ENCODE data around the gene INSRR.

INSRR gene

DNA sequence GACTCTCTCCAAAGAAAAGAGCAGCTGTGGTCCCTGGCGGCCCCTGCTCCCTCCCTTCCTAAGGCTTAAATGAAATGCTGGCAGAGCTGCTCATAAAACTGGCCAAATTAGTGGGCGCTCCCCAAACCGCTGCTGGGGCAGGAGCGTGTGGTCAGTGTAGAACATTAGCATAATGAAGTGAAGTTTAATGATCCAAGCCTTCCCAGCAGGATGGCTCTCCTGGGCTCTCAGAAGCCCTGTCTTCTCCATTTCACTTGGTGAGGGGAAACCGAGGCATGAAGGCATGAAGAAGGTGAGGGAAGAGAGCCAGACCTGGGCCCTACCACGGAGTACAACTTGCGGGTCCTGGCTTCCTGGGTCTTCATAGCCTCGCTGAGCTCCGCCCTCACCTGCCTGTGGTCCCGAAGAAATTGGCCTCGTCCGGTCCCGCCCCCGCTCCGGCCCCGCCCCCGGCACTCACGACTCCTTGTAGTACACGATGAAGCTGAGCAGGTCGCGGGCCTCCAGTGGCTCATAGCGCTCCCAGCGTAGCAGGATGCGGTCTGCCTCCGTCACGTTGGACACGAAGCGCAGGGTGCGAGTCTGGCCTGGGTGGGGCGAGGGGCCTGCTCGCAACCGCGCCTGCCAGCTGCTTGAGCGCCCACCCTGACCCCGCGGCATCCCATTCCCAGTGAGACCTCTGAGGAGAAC lies 10.3 kb downstream of the INSRR start:
- DNase-seq (ENCODE audit: low read depth) = peak; percentile 50

DNA sequence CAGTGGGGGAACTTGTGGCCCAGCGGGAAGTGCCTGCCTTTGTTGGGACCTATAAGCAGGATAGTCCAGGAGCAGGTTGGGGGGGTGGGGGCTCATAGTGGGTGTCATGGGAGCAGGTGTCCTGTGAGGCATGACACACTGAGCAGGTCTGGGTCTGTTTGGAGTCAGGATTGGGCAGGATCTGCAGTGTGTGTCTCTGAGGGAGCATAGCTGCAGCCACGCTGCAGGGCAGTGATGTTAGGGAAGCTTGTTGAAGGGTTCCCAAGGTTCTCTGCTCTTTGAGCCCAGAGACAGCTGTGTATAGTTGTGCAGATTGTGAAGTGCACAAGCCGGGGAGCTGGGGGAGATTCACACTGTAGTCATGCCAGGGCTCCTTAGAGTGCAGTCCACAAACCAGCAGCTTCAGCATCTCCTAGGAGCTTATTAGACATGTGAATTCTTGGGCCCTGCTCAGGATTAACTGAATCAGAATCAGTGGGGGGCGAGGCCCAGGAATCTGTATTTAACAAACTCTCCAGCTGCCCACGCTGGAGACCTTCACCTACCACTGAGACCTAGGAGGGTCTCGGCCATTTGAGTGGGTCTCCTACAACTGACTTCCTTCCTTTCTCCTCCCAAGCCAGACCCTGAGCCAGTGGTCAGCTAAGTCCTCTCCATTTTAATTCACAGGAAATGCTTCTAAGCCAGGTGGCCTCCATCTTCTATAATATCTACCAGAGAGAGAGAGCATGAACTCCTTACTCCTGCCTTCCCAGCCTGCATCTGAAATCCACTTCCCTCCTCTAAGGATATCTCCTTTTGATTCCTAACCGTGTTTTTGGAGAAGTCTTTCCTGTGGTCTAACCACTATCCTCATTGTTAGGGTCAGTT lies 11.1 kb downstream of the INSRR start:
- no peak for DNase-seq (ENCODE audit: low read depth)

DNA sequence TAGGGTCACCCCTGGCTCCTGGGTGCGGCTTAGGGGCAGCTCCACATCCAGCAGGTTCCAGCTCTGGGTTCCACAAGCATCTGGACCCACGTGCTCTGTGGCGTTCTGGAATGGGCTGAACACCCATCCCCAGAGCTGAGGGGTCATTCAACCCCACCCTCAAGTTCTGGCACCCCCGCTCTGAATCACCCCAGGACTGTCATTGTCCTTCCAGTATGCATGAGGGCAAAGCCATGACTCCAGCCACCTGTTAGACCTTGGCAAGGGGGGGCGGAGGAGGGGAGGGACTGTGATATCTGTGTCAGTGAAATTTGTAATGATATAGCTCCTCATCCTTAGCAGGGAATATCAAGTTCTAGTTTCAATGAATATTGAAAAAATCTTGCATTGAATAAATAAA lies 12.3 kb downstream of the INSRR start:
- no peak for DNase-seq (ENCODE audit: low read depth)

DNA sequence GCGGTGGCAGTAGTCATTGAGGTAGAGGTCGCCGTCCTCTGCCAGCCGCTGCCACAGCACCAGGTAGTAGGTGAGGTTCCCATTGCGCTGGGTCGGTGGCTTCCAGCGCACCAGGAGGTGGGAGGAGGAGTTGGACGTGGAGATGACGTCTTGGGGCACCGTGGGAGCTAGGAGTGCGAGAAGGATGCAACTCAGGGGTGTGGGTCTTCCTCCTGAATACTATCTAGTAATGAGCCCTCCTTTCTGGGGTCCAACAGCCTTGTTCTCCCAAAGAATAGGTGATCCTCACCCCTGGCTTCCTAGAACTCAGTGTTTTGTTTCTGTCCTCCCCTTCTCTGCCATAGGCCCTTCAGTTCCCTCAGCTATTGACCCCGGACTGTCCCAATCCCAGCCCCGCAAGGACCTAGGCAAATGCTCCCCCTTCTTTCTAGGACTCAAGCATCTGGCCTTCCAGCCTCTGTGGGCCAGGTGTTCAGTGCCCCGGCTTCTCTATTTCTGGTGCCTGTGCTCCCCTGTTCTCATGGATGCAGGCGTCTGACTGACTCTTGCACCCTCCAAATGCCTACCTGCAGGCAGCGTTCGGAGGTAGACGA lies 12.9 kb downstream of the INSRR start:
- no peak for DNase-seq (ENCODE audit: low read depth)

DNA sequence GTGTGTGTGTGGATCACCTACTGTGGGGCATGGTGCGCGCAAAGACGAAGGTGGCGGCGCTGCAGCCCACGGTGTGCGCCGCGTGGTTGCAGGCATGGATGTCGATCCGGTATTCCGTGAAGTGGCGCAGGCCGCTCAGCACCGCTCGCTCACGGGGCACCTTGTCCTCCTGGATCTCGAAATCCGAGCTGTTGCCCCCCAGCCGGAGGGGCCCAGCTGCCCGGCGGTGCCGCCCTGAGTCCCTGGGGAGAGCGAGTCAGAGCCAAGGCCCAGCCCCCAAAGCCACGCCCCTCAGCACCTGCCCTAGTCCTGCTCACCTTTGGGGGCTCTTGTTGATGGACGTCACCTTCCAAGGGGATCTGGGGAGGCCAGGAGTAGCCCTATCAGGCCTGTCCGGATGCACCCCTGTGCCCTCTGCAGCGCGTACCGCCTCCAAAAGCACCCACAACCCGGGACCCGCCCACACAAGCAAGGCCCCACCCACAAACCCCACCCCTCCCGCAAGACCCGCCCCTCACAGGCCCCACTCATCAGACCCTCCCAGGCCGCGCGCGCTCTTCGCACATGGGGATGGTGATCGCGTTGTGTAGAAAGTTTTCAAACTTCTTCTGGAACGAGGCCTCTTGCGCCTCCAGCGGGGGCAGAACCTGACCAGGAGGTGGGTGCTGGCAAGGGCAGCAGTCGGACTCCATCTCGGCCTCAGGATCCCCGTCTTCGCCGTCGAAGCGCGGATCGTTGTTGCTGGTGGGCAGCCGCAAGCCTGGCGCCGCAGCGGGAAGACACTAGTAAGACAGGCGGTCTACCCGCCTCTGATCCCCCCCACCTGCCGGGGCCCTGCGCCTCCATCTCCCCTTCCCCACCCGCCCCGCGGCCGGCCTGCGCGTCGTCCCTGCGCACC lies 13.6 kb downstream of the INSRR start:
- DNase-seq (ENCODE audit: low read depth) = no peak

DNA sequence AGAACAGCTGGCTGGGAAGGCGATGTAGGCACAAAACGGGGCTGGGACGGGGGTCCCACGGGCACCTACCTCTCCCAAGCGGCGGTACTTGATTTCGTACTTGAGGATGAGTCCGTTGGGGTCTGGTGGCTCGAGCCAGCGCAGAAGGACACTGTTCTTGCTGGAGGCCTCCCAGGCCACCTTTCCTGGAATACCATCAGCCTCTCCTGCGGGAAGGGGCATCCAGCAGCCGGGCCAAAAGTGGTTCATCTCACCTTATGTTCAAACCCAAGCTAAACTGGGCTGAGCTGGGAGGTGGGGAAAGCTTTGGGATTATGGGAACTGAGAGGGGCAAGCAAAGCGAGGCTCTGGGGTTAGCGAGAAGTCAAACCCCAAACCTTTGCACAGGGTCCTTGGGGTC lies 14.3 kb downstream of the INSRR start:
- no peak for DNase-seq (ENCODE audit: low read depth)

DNA sequence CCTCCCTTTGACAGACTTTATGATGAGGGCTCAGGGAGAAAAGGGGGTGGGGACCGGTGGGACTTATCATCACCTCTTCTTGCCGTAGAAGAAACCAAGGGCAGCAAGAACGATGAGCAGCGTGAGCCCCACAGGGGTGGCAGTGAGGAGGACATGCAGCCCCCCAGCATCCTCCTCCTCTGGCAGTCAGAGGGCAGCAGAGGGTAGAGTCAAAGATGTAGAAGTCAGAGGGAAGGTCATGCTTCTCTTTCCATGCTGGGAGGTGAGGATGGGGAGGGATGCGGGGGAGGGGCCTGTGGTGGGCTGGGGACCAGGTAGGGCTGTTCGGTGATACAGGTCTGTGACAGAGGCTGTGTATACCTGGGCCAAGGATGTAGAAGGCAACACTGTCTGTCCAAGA lies 14.8 kb downstream of the INSRR start:
- no peak for DNase-seq (ENCODE audit: low read depth)

DNA sequence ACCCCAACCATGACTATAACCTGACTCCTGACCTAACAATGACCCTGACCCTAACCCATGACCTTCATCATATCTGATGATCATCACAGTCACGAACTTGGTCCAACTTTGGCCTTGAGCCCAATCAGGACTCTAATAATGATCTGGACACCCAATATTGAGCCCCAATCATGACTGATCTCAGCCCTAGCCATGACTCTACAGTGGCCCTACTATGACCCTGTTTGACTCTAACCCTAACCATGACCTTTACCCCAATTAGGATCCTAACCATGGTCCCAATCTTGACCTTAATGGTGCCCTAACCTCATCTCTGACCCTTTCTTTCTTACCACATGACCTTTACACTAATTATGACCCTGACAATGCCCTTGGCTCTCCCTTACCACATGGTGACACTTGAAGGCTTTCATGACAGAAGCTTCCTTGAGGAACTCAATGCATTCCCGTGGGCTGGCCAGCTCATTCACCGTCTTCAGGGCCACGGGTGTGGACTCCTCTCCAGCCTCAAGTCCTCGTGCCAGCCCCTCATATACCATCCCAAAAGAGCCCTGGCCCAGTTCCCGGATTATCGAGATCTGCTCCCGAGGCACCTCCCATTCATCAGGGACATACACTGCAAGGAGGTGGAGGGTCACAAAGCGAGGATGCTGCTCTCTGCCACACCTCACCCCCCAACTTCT lies 16.2 kb downstream of the INSRR start:
- no peak for DNase-seq (ENCODE audit: low read depth)

DNA sequence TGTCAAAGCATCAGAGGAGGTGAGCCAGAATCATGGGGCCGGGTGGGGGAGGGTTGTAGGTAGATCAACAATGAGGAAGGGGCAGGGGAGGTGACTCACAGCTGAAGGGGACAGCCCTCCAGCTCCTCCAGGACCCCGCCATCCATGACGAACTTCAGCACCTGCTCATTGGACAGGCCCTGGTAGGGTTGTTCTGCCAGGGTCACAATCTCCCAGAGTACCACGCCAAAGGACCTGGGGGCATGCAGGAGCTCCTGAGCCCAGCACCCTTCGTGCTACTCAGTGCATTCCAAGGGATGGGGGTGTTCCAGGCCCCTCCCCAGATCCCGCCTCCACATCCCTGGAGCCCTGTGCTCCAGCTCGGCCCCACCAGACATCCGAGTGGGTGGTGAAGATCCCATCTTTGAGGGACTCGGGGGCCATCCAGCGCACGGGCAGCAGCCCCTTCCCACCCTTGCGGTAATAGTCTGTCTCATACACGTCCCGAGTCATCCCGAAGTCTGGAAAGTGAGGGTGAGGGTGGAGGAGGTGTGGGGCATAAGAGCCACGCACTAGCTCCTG lies 17.5 kb downstream of the INSRR start:
- no peak for DNase-seq (ENCODE audit: low read depth)

DNA sequence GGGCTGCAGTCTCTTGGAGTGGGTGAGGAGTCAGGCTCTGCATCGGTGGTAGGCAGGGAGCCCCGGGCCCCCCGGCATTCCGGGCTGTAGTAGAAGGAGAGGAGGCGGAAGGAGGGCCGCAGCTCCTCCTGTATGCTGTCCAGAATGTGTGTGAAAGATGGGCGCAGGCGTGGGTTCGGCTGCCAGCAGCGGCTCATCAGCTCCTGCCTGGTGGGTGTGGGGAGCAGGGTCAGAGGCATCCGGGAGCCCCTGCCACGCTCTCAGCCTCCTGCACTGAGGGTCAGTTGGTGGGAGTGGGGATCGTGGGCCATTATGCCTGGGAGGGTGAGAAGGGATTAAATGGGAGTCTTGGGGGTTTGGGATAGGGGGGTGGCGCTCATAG lies 18.0 kb downstream of the INSRR start:
- DNase-seq (ENCODE audit: low read depth) = no peak

DNA sequence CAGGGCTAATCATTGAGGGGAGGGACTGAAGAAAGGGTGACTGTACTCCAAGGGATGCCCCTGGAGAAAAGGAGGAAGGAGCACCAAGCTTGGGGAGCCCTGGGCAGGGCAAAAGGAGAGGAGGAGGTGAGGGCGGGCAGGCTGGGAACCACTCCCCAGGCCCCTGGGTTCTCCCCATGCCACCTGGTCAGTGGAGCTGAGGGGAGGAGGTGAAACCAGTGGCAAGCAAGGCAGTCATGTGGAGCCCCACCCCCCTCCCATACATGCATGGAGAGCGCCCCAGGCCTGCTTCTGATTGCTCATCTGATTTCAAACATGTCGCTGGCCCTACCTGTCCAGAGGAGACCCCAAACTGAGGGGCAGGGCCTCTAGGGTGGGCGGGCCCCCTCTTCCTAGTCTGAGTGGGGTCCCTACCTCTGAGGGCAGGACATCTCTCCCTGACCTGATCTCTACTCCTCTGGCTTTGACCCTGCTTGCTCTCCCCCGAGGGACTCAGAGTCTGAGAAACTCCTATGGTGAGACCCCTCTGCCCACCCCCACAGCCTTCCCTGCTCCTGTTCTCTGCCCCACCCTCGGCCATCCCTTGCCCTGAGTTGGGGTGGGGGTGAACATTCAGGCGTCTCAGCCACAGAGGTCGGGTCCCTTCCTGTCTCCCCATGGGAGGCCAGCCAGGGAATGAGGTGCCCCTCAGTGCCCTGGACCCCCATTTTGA lies 18.6 kb downstream of the INSRR start:
- DNase-seq (ENCODE audit: low read depth) = no peak

DNA sequence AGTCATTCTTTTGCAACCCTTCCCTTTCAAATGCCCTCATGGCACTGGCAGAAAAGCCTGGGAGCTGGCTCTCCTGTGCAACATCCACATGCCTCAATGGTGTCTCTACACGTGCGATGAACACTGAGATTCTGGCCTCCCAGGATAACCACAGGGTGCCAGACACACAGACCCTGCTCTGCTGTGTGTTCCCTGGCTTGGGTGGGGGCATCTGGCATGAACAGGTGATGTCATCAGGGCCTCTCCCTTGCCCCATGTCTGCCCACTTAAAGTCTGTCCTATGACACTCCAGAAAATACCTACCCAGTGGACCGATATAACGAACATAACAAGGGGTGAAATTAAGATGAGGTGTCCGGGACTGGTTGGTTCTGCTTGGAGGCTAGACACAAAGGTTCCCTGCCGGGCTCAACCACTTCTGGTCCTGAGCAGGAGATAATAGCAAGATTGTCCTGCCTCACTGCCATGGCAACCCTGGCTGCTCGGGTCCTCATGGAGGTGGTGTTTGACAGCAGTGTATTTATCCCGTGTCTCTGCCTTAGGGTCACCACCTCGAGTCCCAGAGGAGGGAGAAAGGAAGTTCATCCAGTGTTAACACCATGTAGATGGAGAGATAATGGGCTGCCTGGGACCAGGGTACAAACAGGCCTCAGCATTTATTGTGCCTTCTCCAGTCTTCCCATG lies 19.3 kb downstream of the INSRR start:
- no peak for DNase-seq (ENCODE audit: low read depth)

DNA sequence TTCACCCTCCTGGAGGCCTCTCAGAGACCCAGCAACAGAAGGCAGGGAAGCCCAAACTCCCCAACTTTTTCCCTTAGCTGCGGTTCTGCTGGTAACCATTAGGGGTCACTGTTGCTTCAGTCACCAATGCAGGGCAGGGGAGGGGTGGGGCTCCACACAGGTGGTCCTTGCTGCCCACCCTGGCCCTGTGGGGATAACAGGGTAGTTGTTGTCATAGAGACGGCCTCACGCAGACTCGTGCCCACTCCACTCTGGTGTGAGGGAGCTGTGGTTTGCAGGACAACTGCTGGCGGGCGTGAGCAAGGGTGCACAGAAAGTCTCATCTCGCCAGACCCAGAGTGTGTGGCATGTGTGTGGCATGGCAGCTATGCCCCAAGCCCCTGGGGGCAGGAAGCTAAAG lies 19.9 kb downstream of the INSRR start:
- no peak for DNase-seq (ENCODE audit: low read depth)

DNA sequence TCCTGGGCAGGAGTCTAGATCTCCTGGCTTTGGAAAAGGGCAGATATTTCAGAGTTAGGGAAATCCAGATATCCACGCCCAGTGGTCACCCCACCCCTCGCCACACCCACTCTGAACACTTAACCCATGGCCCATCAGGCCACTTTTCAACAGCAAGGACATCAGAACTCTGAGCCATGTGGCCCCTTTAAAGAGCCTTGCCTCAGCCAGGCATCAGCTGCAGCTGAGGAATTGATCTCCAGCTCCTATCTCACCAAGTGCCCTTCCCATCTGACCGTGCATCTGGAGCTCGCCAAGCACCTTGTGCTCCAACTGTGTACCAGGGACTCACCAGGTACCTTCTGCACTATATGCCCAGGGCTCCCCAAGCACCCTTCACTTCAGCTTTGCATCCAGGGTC lies 22.0 kb downstream of the INSRR start:
- no peak for DNase-seq (ENCODE audit: low read depth)

DNA sequence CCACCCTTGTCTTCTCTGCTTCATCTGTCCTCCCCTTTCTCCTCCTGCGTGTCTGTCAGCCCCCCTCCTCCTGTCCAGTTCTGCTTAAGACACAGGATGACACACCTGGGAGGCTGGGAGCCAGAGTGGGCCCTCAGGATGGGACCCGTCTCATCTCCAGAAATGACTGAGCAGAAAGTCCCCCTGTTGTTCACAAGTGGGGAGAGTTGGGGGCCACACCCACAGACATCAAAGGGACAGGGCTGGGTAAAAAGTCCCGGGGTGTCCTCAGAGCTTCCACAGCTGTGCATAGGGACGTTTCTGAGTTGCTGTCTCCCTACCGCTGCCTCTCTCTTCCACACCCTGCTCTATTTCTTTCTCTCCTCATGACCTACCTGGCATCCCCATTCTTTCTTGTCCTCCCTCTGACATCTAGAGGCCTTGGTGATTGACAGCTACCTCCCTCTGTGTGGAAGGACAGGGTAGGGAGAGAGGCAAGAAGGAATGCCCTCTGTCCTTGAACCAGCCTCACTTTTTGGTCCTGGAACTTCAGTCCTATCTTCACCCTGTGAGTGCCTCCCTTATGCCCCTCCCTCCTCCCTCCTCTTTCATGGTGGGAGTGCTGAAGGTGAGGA lies 22.8 kb downstream of the INSRR start:
- no peak for DNase-seq (ENCODE audit: low read depth)

DNA sequence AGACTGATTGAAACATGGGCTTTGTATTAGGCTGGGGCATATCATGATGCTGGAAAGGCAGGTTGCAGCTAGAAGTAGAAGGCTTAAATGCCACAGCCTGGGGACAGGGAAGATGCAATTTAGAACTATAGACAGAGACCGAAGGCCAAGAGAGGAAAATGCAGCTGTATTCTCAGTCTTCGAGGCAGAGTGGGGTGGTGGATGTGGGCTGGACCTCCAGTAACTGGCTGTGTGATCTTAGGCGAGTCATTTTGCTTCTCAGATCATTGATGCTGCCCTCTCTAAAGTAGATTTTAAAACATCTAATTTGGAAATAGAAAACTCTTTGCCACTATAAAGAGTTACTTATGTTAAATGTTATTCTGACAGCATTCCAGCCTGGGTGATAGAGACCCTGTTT lies 24.6 kb downstream of the INSRR start:
- DNase-seq (ENCODE audit: low read depth) = no peak

DNA sequence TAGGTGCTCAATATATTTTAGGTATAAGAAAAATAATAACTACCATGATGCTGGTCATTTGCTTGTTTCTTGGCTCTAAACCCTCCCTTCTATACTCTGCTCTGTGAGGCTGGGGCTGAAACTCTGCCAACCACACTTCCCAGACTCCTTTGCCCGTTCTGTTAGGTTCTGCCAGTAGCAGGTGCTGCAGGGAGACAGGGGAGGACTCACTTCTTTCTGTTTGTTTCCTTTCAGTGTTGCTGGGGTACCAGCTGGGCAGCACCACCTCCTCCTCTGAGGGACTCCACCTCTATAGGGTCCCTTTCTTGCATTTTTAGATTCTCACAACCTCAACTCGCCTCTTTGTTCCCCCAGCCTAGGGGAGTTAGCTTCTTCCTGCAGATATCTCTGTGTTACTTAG lies 25.3 kb downstream of the INSRR start:
- no peak for DNase-seq (ENCODE audit: low read depth)

DNA sequence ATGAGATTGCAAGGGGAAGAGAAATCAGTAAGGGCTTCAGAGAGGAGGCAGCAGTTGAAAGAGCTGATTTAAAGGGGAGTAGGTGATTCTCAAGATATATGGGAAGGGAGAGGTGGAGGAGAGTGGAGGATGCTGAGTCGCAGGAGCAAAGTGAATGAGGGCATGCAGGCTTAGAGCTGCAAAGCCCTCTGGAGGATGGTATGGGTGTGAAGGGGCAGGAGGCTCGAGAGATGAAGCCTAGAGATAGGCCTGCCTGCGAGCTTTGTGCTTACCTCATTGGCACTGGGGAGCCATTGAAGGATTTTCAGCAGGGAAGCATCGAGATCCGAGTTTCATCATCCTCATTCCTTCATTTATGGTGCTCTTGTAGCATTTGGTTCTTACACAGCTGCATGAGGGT lies 26.5 kb downstream of the INSRR start:
- DNase-seq (ENCODE audit: low read depth) = no peak

DNA sequence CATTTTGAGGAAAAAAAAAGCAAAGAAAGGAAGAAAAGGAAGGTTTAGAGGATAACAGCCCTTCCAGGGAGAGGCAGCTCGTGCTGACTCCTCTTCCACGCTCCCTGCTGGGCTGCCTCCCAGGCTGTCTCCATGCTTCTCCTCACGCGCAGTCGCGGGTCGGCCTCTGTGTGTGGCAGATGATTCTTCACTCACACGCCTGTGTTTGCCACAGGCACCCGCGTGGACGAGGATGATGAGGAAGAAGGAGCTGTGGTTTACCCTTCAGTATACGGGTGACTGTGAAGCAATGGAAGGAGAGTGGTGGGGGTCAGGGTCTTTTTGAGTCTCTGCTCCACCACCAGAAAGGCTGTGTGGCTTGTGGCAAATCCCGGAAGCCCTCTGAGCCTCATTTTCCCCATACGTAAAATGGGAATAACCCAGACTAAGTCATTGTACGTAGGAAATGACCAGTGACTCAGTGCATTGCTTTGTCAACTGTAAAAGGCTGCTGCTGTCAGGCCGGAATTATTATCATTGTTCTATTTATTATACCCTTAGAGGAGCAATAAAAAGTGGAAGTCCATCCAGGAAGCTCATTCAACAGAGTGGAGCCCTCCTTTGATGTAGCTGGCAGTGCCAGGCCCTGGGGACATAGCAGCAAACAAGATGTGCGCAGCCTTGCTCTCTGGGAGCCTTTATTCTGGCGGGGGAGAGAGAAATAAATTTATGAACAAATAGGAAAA lies 30.4 kb downstream of the INSRR start:
- no peak for DNase-seq (ENCODE audit: low read depth)

Measured in stimulated activated CD8-positive, alpha-beta memory T cell treated with anti-CD3 and anti-CD28 coated beads, Interleukin-4, amount 100 ng/mL, for 24 hours (primary cell).